ENCODE results near the gene MOAP1. TPM values are rescaled to one million over a fixed set of nuclear protein-coding genes. Genes with fewer than 3 reads are reported as not detected.
"Not testable (repeated sequence)": the region's sequence is repeated elsewhere in the genome, so short reads cannot be mapped to it uniquely, and the experiment has no call there.

Gene MOAP1
- polyA plus RNA-seq, 1 of the 3 experiments (the other 2 are of a cell fraction): 25.0 TPM

- no peak overlapping the region for H3K27ac ChIP-seq (ENCODE audit: low read depth in 2 of 2, low read length in 1 of 2)
- 79% methylated on average over 6 of the region's 6 CpGs for WGBS (ENCODE audit: low lambda C conversion rate)
- H3K27me3 ChIP-seq (ENCODE audit: insufficient read depth): no peaks in the 10 kb centered on the region
- no peaks in the 10 kb centered on the region for H3K9me3 ChIP-seq
- ChIA-PET CTCF (interaction anchor here (1.0 to 1.8 kb wide), 5 partner anchors 8 to 223 kb away, joined by 3 to 7 read pairs (median 3); no protein-coding TSS in a partner anchor), POLR2A (no interaction called here)
- no peak for DNase-seq
- no peak overlapping the region for H3K4me3 ChIP-seq (ENCODE audit: low read depth in 2 of 2, low read length in 1 of 2)
- peaks cover 0 to 3% of the 10 kb centered on the region in 2 experiments; a peak in 1 of 4 replicates for H3K4me1 ChIP-seq (ENCODE audit: control insufficient read depth in 1 of 2, insufficient read depth in 2 of 2, low read depth in 1 of 2, low read length in 1 of 2)
- no peaks in the 10 kb centered on the region for H3K36me3 ChIP-seq (replicated peaks in 1 of 2; ENCODE audit: control insufficient read depth in 1 of 2, insufficient read depth in 2 of 2, low read length in 1 of 2)
- no peak overlapping the region for H3K9ac ChIP-seq
- no peaks in the 10 kb centered on the region for H3K9me2 ChIP-seq
- TF ChIP-seq EZH2phosphoT487 (IDR thresholded peaks at IDR 0.05; ENCODE audit: borderline replicate concordance, low read depth): no peak
- no peak overlapping the region for H2AFZ ChIP-seq (ENCODE audit: low read depth)
- no peaks in the 10 kb centered on the region for H3K79me2 ChIP-seq (ENCODE audit: insufficient read depth)
- H3K4me2 ChIP-seq: no peak overlapping the region
- no peaks in the 10 kb centered on the region for H4K20me1 ChIP-seq (ENCODE audit: insufficient read depth)
- H3F3A ChIP-seq (replicated peaks; ENCODE audit: insufficient read depth): no peaks in the 10 kb centered on the region
Observed at GRCh38 chr14:93175492-93175891, 9.2 kb downstream of the MOAP1 start.

GRCh38 chr14:93174731-93175130 is 10.0 kb downstream of the MOAP1 start:
- DNase-seq; H3K9me3 ChIP-seq; H3K79me2 ChIP-seq (ENCODE audit: insufficient read depth); H3K4me2 ChIP-seq; H3K36me3 ChIP-seq (replicated peaks in 1 of 2; ENCODE audit: control insufficient read depth in 1 of 2, insufficient read depth in 2 of 2, low read length in 1 of 2); H3K9me2 ChIP-seq; H3K4me1 ChIP-seq (ENCODE audit: control insufficient read depth in 1 of 2, insufficient read depth in 2 of 2, low read depth in 1 of 2, low read length in 1 of 2); H3F3A ChIP-seq (replicated peaks; ENCODE audit: insufficient read depth); H3K27me3 ChIP-seq (ENCODE audit: insufficient read depth); POLR2A ChIA-PET; H2AFZ ChIP-seq (ENCODE audit: low read depth); H3K9ac ChIP-seq; H3K27ac ChIP-seq (ENCODE audit: low read depth in 2 of 2, low read length in 1 of 2); H4K20me1 ChIP-seq (ENCODE audit: insufficient read depth); H3K4me3 ChIP-seq (ENCODE audit: low read depth in 2 of 2, low read length in 1 of 2): not testable (repeated sequence)
- CTCF ChIA-PET: interaction anchor here (0.9 to 1.0 kb wide), 3 partner anchors 9 to 61 kb away, joined by 3 to 4 read pairs (median 3); no protein-coding TSS in a partner anchor
- WGBS (ENCODE audit: low lambda C conversion rate): 56% methylated on average over 4 of the region's 5 CpGs

GRCh38 chr14:93173943-93174395 is 10.7 kb downstream of the MOAP1 start:
- WGBS (ENCODE audit: low lambda C conversion rate): 39% methylated on average over 10 of the region's 10 CpGs

More at GRCh38 chr14:93173943-93174395, 10.7 kb downstream of the MOAP1 start:
- DNase-seq: peak; percentile 44
- Histone ChIP-seq H2AFZ (ENCODE audit: low read depth) (0 out of 2 replicates have a peak overlapping the region, but pooled peaks have one; percentile 44), H3K27me3 (ENCODE audit: insufficient read depth) (no peaks in the 10 kb centered on the region), H4K20me1 (ENCODE audit: insufficient read depth) (no peaks in the 10 kb centered on the region), H3F3A (replicated peaks; ENCODE audit: insufficient read depth) (no peaks in the 10 kb centered on the region), H3K9ac (no peak overlapping the region), H3K27ac (ENCODE audit: low read depth in 2 of 2, low read length in 1 of 2) (no peak overlapping the region), H3K36me3 (replicated peaks in 1 of 2; ENCODE audit: control insufficient read depth in 1 of 2, insufficient read depth in 2 of 2, low read length in 1 of 2) (no peaks in the 10 kb centered on the region), H3K79me2 (ENCODE audit: insufficient read depth) (no peaks in the 10 kb centered on the region), H3K4me2 (no peak overlapping the region), H3K9me2 (no peaks in the 10 kb centered on the region), H3K4me1 (ENCODE audit: control insufficient read depth in 1 of 2, insufficient read depth in 2 of 2, low read depth in 1 of 2, low read length in 1 of 2) (peaks cover 0 to 3% of the 10 kb centered on the region in 2 experiments; a peak in 1 of 4 replicates), H3K4me3 (ENCODE audit: low read depth in 2 of 2, low read length in 1 of 2) (no peak overlapping the region), H3K9me3 (no peaks in the 10 kb centered on the region)
- ChIA-PET CTCF (interaction anchor here (1.3 to 2.0 kb wide), 2 partner anchors 10 to 222 kb away, joined by 4 to 6 read pairs; partner anchors contain the start of gene MOAP1), POLR2A (no interaction called here)
- TF ChIP-seq MXI1 (IDR thresholded peaks at IDR 0.05; ENCODE audit: low read depth, low read length) (peak; percentile 79), ZBTB33 (IDR thresholded peaks at IDR 0.05; ENCODE audit: borderline replicate concordance, low read depth) (no peak), RFX5 (IDR thresholded peaks at IDR 0.05; ENCODE audit: low read length) (peak; percentile 95)

Measured in SK-N-SH (cell line).